NCI-H2029 (cell line): ENCODE results near the gene OR4A47.
"Not testable (repeated sequence)": the region's sequence is repeated elsewhere in the genome, so short reads cannot be mapped to it uniquely, and the experiment has no call there.

ENCODE experiments used
- DNase-seq: peaks from one replicate; lab custom pipeline; 2025; lab: John Stamatoyannopoulos, UW

The OR4A47 gene

GRCh38 chr11:48488493-48488892 lies at the start of gene OR4A47:
Gene OR4A47, plus strand, starts transcription at chr11:48488793. Its CDS starts 0 bp downstream, at chr11:48488793.
- DNase-seq = not testable (repeated sequence)

GRCh38 chr11:48455909-48456308 lies 32.7 kb upstream of the OR4A47 start:
- DNase-seq = not testable (repeated sequence)

GRCh38 chr11:48473966-48474365 lies 14.6 kb upstream of the OR4A47 start:
- not testable (repeated sequence) for DNase-seq

- not testable (repeated sequence) for DNase-seq
Observed at GRCh38 chr11:48474703-48475102, 13.9 kb upstream of the OR4A47 start.

GRCh38 chr11:48506169-48506568 lies 17.6 kb downstream of the OR4A47 start:
- not testable (repeated sequence) for DNase-seq

GRCh38 chr11:48538991-48539390 lies 50.4 kb downstream of the OR4A47 start:
- no peak for DNase-seq
